ENCODE measurements around the gene OR2J1.

OR2J1 gene

GRCh38 chr6:29092957-29093356 lies 6.3 kb upstream of the OR2J1 start:
- no peak for TF ChIP-seq CTCF (IDR thresholded peaks at IDR 0.05)

GRCh38 chr6:29097803-29098202 lies 1.5 kb upstream of the OR2J1 start:
- TF ChIP-seq CTCF (IDR thresholded peaks at IDR 0.05): no peak

- TF ChIP-seq CTCF (IDR thresholded peaks at IDR 0.05): no peak
Observed at GRCh38 chr6:29107758-29108157, 8.5 kb downstream of the OR2J1 start, which contains the start of gene OR2J3. OR2J3 (plus strand) TSS chr6:29108058; CDS start chr6:29111891, 3,833 bp downstream.

GRCh38 chr6:29112135-29112534 lies 12.8 kb downstream of the OR2J1 start:
- no peak for TF ChIP-seq CTCF (IDR thresholded peaks at IDR 0.05)

- TF ChIP-seq CTCF (IDR thresholded peaks at IDR 0.05): no peak
Observed at GRCh38 chr6:29129326-29130012, 30.2 kb downstream of the OR2J1 start.

- no peak for TF ChIP-seq CTCF (IDR thresholded peaks at IDR 0.05)
Observed at GRCh38 chr6:29130644-29131043, 31.4 kb downstream of the OR2J1 start.

- no peak for TF ChIP-seq CTCF (IDR thresholded peaks at IDR 0.05)
Observed at GRCh38 chr6:29131691-29132090, 32.4 kb downstream of the OR2J1 start.

- no peak for TF ChIP-seq CTCF (IDR thresholded peaks at IDR 0.05)
Observed at GRCh38 chr6:29137724-29138123, 38.4 kb downstream of the OR2J1 start.

Data from LNCAP (cell line).